ENCODE results near the gene HOXC6.
A peak's percentile ranks its signal among the peaks of the same experiment; 100 is the strongest.

GRCh38 chr12:53981634-53982565 is 46.3 kb upstream of the HOXC6 start:
- TF ChIP-seq, protein P1, sequence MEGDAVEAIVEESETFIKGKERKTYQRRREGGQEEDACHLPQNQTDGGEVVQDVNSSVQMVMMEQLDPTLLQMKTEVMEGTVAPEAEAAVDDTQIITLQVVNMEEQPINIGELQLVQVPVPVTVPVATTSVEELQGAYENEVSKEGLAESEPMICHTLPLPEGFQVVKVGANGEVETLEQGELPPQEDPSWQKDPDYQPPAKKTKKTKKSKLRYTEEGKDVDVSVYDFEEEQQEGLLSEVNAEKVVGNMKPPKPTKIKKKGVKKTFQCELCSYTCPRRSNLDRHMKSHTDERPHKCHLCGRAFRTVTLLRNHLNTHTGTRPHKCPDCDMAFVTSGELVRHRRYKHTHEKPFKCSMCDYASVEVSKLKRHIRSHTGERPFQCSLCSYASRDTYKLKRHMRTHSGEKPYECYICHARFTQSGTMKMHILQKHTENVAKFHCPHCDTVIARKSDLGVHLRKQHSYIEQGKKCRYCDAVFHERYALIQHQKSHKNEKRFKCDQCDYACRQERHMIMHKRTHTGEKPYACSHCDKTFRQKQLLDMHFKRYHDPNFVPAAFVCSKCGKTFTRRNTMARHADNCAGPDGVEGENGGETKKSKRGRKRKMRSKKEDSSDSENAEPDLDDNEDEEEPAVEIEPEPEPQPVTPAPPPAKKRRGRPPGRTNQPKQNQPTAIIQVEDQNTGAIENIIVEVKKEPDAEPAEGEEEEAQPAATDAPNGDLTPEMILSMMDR (IDR thresholded peaks at IDR 0.05; ENCODE audit: extremely low read depth in 1 of 2, insufficient read depth in 1 of 2, low read depth in 1 of 2, low read length in 2 of 2): no peak
- TF ChIP-seq JUN (IDR thresholded peaks at IDR 0.05; ENCODE audit: borderline replicate concordance, insufficient read depth, insufficient read length, low read depth): no peak
- TF ChIP-seq POLR2A (IDR thresholded peaks at IDR 0.05; ENCODE audit: low read depth, low read length): no peak
- TF ChIP-seq POLR2AphosphoS5 (IDR thresholded peaks at IDR 0.05; ENCODE audit: insufficient read depth, low read depth, low read length): no peak
- TF ChIP-seq FOS (IDR thresholded peaks at IDR 0.05; ENCODE audit: borderline replicate concordance, insufficient read depth, low read length): no peak
- TF ChIP-seq EZH2 (IDR thresholded peaks at IDR 0.05; ENCODE audit: borderline replicate concordance, low read depth, low read length, severe bottlenecking): peak; percentile 75
- no peak for TF ChIP-seq MYC (IDR thresholded peaks at IDR 0.05; ENCODE audit: low read depth, low read length)
- TF ChIP-seq GATA2 (IDR thresholded peaks at IDR 0.05; ENCODE audit: insufficient read depth, insufficient read length, low read depth, low read length): no peak
